Nephron progenitor cell (in vitro differentiated cells): ENCODE measurements around the gene COL6A1.

Experiments used
- DNase-seq: peaks from one replicate; pipeline ENCODE4 v3.0.0; 2021
- H3K27ac Mint-ChIP-seq: 2 replicates; pipeline ENCODE4 v1.8.0; 2021; ENCODE audit warnings: mild to moderate bottlenecking, moderate library complexity, mixed read lengths
- H3K27me3 Mint-ChIP-seq: 2 replicates; pipeline ENCODE4 v1.8.0; 2021; ENCODE audit warnings: mild to moderate bottlenecking, low read depth, mixed read lengths; ENCODE audit not compliant: poor library complexity
- H3K36me3 Mint-ChIP-seq: 2 replicates; pipeline ENCODE4 v1.8.0; 2021; ENCODE audit warnings: low read depth, mixed read lengths
- H3K4me1 Mint-ChIP-seq: 2 replicates; pipeline ENCODE4 v1.8.0; 2021; ENCODE audit warnings: mixed read lengths
- H3K4me3 Mint-ChIP-seq: 2 replicates; pipeline ENCODE4 v1.8.0; 2021; ENCODE audit warnings: mild to moderate bottlenecking, moderate library complexity, mixed read lengths
- H3K9me3 Mint-ChIP-seq: 2 replicates; pipeline ENCODE4 v1.8.0; 2021; ENCODE audit warnings: mild to moderate bottlenecking, moderate library complexity, mixed read lengths
- TF ChIP-seq, protein P1 (sequence below): fragments of 200-600 bp; sonication (generic); IDR thresholded peaks from 2 replicates; pipeline ENCODE4 v1.5.0; 2021; ENCODE audit warnings: antibody characterized with exemption

COL6A1 gene

DNA sequence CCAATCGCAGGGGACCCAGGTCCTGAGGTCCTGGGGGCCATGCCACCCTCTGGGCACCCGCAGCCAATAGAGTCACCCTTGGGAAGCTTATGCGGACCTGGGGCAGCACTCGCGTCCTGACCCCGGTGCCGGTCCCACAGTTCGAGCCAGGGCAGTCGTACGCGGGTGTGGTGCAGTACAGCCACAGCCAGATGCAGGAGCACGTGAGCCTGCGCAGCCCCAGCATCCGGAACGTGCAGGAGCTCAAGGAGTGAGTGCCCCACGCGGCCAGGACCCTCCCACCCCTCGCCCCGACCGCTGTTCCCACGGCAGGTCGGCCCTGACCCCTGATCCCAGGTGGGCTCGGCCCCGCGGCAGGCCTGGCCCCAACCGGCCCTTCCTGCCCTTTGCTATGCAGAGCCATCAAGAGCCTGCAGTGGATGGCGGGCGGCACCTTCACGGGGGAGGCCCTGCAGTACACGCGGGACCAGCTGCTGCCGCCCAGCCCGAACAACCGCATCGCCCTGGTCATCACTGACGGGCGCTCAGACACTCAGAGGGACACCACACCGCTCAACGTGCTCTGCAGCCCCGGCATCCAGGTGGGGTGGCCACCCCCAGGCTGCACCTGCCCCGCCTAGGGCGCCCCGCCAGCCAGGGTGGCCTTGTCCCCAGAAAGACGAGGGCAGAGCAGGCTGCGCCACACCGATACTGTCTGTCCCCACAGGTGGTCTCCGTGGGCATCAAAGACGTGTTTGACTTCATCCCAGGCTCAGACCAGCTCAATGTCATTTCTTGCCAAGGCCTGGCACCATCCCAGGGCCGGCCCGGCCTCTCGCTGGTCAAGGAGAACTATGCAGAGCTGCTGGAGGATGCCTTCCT is 20.5 kb downstream of the COL6A1 start:
- Mint-ChIP-seq H3K9me3 (no peaks in the 10 kb centered on the region), H3K36me3 (peaks cover 11% of the 10 kb centered on the region), H3K4me3 (no peak overlapping the region), H3K27ac (no peak overlapping the region), H3K27me3 (no peaks in the 10 kb centered on the region), H3K4me1 (peaks cover 15% of the 10 kb centered on the region)
- peak; percentile 2 for DNase-seq
- TF ChIP-seq, protein P1, sequence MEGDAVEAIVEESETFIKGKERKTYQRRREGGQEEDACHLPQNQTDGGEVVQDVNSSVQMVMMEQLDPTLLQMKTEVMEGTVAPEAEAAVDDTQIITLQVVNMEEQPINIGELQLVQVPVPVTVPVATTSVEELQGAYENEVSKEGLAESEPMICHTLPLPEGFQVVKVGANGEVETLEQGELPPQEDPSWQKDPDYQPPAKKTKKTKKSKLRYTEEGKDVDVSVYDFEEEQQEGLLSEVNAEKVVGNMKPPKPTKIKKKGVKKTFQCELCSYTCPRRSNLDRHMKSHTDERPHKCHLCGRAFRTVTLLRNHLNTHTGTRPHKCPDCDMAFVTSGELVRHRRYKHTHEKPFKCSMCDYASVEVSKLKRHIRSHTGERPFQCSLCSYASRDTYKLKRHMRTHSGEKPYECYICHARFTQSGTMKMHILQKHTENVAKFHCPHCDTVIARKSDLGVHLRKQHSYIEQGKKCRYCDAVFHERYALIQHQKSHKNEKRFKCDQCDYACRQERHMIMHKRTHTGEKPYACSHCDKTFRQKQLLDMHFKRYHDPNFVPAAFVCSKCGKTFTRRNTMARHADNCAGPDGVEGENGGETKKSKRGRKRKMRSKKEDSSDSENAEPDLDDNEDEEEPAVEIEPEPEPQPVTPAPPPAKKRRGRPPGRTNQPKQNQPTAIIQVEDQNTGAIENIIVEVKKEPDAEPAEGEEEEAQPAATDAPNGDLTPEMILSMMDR = no peak

DNA sequence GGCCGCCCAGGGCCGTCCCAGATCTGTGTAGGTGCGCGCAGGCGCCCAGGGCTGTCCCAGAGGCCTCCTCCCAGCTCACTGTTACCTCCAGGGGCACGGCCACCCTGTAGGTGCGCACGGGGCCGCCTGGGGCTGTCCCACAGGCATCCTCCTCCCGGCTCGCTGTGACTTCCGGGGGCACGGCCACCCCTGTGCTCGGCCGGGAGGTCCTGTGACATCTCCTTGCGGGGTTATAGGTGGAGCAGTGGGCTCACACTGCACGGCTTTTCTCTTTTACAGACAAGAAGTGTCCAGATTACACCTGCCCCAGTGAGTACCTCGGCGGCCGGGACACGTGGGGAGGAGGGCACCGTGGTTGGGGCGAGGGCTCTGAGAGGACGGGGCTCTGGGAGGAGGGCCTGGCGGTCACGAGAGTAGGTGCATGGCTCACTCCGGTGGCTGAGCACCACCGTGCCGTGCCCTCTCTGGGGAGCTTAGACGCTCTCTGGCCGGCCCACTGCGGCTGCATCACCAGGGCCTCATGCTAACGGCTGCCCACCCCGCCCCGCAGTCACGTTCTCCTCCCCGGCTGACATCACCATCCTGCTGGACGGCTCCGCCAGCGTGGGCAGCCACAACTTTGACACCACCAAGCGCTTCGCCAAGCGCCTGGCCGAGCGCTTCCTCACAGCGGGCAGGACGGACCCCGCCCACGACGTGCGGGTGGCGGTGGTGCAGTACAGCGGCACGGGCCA is 21.4 kb downstream of the COL6A1 start:
- peak; percentile 2 for DNase-seq
- TF ChIP-seq, protein P1 = no peak
- no peak overlapping the region for H3K27ac Mint-ChIP-seq
- peaks cover 15% of the 10 kb centered on the region for H3K4me1 Mint-ChIP-seq
- H3K36me3 Mint-ChIP-seq = peaks cover 11% of the 10 kb centered on the region
- no peaks in the 10 kb centered on the region for H3K27me3 Mint-ChIP-seq
- H3K4me3 Mint-ChIP-seq = no peak overlapping the region
- H3K9me3 Mint-ChIP-seq = peaks cover under 1% of the 10 kb centered on the region

- Mint-ChIP-seq H3K27me3 (peaks cover 3% of the 10 kb centered on the region), H3K27ac (no peak overlapping the region), H3K9me3 (peaks cover 6% of the 10 kb centered on the region), H3K4me3 (no peak overlapping the region), H3K36me3 (peaks cover 11% of the 10 kb centered on the region), H3K4me1 (peaks cover 21% of the 10 kb centered on the region)
- TF ChIP-seq, protein P1 = no peak
- peak; percentile 3 for DNase-seq
These were observed 22.0 kb downstream of the COL6A1 start for GRCh38 chr21:46003575-46004007.

- peaks cover 4% of the 10 kb centered on the region for H3K27me3 Mint-ChIP-seq
- peak overlapping the region; percentile 2 for H3K4me3 Mint-ChIP-seq
- peak overlapping the region; percentile 76 for H3K27ac Mint-ChIP-seq
- H3K36me3 Mint-ChIP-seq = peaks cover 11% of the 10 kb centered on the region
- TF ChIP-seq, protein P1 = no peak
- peak; percentile 48 for DNase-seq
- H3K9me3 Mint-ChIP-seq = peaks cover 8% of the 10 kb centered on the region
- H3K4me1 Mint-ChIP-seq = peaks cover 26% of the 10 kb centered on the region
These were observed 22.7 kb downstream of the COL6A1 start for GRCh38 chr21:46004168-46004861.

DNA sequence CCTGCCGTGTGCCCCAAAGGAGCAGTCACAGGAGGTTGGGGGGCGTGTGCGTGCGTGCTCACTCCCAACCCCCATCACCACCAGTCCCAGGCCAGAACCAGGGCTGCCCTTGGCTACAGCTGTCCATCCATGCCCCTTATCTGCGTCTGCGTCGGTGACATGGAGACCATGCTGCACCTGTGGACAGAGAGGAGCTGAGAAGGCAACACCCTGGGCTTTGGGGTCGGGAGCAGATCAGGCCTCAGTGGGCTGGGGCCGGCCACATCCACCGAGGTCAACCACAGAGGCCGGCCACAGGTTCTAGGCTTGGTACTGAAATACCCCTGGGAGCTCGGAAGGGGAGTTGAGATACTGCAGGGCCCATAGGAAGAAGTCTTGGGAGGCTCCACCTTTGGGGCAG is 23.5 kb downstream of the COL6A1 start:
- peak; percentile 1 for DNase-seq

More for the DNA sequence above, 23.5 kb downstream of the COL6A1 start:
- peaks cover 12% of the 10 kb centered on the region for H3K9me3 Mint-ChIP-seq
- H3K36me3 Mint-ChIP-seq = peaks cover 5% of the 10 kb centered on the region
- TF ChIP-seq, protein P1 = no peak
- peaks cover 4% of the 10 kb centered on the region for H3K27me3 Mint-ChIP-seq
- peak overlapping the region; percentile 2 for H3K4me3 Mint-ChIP-seq
- H3K27ac Mint-ChIP-seq = peak overlapping the region; percentile 76
- H3K4me1 Mint-ChIP-seq = peaks cover 33% of the 10 kb centered on the region
